Esophagus squamous epithelium (tissue), 5 donors: ENCODE measurements around the gene FMNL3. TPM values are rescaled to one million over a fixed set of nuclear protein-coding genes. Genes with fewer than 3 reads are reported as not detected.

Source experiments
- DNase-seq: peaks from one replicate; lab custom pipeline; 2025; lab: John Stamatoyannopoulos, UW
- H3K27ac ChIP-seq, 4 donors: fragments of 200-600 bp; sonication (generic); one replicate each; pipeline ENCODE4 v1.5.1; 2016 to 2019; ENCODE audit warnings: mild to moderate bottlenecking in 1 of 4
- H3K27me3 ChIP-seq, 4 donors: fragments of 200-600 bp; sonication (generic); 1 replicate in 3 of 4; 2 replicates in 1 of 4; pipeline versions ENCODE4 v1.5.1 to v1.6.0; 2017 to 2021; ENCODE audit warnings: antibody characterized with exemption in 1 of 4
- H3K36me3 ChIP-seq, 3 donors: fragments of 200-600 bp; sonication (generic); one replicate each; pipeline ENCODE4 v1.5.1; 2016 to 2019
- H3K4me1 ChIP-seq, 3 donors: fragments of 200-600 bp; sonication (generic); one replicate each; pipeline ENCODE4 v1.5.1; 2017 to 2019
- H3K4me3 ChIP-seq, 4 donors: fragments of 200-600 bp; sonication (generic); 1 replicate in 3 of 4; 2 replicates in 1 of 4; pipeline ENCODE4 v1.5.1; 2016 to 2019; ENCODE audit warnings: mild to moderate bottlenecking in 2 of 4, moderate library complexity in 1 of 4
- H3K9me3 ChIP-seq, 3 donors: fragments of 200-600 bp; sonication (generic); one replicate each; pipeline ENCODE4 v1.5.1; 2016 to 2019
- POLR2A ChIP-seq, 4 donors: fragments of 450-650 bp; IDR thresholded peaks; one replicate each; pipeline ENCODE4 v1.6.1; 2017; ENCODE audit warnings: antibody characterized with exemption in 4 of 4, mild to moderate bottlenecking in 4 of 4, moderate library complexity in 3 of 4
- WGBS, 2 donors: methylation state at CpG; one replicate each; pipeline ENCODE4 v1.1.5; 2018; 5-methylcytosine and 5-hydroxymethylcytosine counted together
- intact Hi-C: fragments of 100-400 bp; cut with DNase I; formaldehyde crosslinking; loops from one replicate; pipeline ENCODE4 v1.15.0; 2022
- total RNA-seq, 4 donors: library from RNA; depleted of rRNA; stranded (reverse); fragments of >200 nt; gene quantifications; one replicate each; pipeline ENCODE4 v1.1.0, GENCODE V29; 2016
- TF ChIP-seq, protein P1 (sequence below), 6 experiments: fragments of 450-650 bp in 4 of 6; fragments of 200-600 bp in 2 of 6; sonication (generic) in 2 of 6; IDR thresholded peaks; one replicate each; pipeline ENCODE4 v1.5.1; 2016 to 2019; ENCODE audit warnings: antibody characterized with exemption in 6 of 6, mild to moderate bottlenecking in 4 of 6, moderate library complexity in 4 of 6
- donor health status: DM: yes; HTN: yes; CAD: no.

The FMNL3 gene
- total RNA-seq, 4 donors from 2014 or later: 5.2 to 7.6 (median 5.8) TPM

DNA sequence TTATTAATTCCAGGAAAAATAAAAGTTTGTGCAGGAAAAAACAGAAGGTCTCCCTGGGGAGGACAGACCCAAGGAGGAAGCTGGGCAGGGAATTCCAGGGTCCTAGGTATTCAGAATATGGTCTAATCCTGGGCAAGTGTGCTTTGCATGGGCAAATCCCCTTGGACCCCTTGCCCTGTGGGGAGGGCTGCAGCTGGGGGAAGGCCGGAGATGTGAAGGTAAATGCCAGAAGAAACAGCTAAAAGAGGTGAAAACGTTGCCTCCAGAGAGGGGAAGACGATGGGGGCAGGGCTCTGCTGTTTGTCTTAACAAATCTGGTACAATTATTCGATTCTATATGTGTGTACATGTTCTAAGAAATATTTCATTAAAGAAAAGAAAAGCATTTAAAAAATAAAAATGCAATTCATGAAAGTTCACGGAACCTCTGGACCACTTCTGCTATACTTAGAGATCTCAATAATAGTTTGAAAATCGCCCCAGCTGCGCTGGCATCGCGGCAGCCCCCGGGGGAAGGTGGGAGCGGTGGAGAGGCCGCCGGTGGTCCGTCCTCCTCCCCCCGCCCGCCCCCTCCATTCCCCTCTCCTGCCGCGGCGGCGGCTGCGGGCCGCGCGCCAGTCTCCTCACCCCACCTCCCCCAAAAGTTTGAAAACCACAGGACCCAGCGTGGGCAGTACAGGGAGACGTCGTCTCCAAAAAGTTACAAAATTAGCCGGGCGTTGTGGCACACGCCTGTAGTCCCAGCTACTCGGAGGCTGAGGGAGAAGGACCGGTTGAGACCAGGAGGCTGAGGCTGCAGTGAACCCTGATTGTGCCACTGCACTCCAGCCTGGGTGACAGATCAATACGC is 85.3 kb downstream of the FMNL3 start:
- no peaks in the 10 kb centered on the region for H3K9me3 ChIP-seq
- DNase-seq: no peak
- no peaks in the 10 kb centered on the region for H3K27me3 ChIP-seq
- TF ChIP-seq, protein P1, sequence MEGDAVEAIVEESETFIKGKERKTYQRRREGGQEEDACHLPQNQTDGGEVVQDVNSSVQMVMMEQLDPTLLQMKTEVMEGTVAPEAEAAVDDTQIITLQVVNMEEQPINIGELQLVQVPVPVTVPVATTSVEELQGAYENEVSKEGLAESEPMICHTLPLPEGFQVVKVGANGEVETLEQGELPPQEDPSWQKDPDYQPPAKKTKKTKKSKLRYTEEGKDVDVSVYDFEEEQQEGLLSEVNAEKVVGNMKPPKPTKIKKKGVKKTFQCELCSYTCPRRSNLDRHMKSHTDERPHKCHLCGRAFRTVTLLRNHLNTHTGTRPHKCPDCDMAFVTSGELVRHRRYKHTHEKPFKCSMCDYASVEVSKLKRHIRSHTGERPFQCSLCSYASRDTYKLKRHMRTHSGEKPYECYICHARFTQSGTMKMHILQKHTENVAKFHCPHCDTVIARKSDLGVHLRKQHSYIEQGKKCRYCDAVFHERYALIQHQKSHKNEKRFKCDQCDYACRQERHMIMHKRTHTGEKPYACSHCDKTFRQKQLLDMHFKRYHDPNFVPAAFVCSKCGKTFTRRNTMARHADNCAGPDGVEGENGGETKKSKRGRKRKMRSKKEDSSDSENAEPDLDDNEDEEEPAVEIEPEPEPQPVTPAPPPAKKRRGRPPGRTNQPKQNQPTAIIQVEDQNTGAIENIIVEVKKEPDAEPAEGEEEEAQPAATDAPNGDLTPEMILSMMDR (IDR thresholded peaks at IDR 0.05): no peak
- no peak for TF ChIP-seq POLR2A (IDR thresholded peaks at IDR 0.05)
- H3K4me1 ChIP-seq: peaks cover 11 to 50% (median 20%) of the 10 kb centered on the region in 3 donors
- WGBS, 2 donors: 4 to 5% methylated on average over 17 to 33 of the region's 33 CpGs
- intact Hi-C loops: no loop called here
- no peaks in the 10 kb centered on the region for H3K36me3 ChIP-seq
- peak overlapping the region; percentile 47 to 72 (median 60) for H3K4me3 ChIP-seq
- peak overlapping the region; percentile 70 to 92 (median 88) for H3K27ac ChIP-seq

DNA sequence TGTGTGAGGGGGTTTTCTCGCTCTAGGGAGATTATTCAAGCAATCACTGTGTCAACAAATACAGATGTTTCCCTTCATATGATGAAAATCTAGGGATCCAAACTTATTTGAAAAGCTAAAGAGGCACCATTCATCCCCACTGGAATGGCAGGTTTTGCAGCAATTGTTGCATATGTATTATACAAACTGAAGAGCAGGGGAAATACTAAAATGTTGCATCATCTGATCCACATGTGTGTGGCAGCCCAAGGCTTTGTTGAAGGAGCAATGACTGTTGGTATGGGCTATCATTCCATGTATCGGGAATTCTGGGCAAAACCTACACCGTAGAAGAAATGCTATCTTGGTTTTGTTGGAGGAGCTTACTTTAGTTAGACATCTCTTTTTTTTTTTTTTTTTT is 87.9 kb downstream of the FMNL3 start:
- Histone ChIP-seq H3K27ac (no peak overlapping the region), H3K4me3 (no peak overlapping the region), H3K9me3 (no peaks in the 10 kb centered on the region), H3K36me3 (no peaks in the 10 kb centered on the region), H3K4me1 (peaks cover 11 to 43% (median 19%) of the 10 kb centered on the region in 3 donors), H3K27me3 (no peaks in the 10 kb centered on the region)
- DNase-seq: no peak
- TF ChIP-seq POLR2A (IDR thresholded peaks at IDR 0.05): no peak
- TF ChIP-seq, protein P1 (IDR thresholded peaks at IDR 0.05): no peak
- 47 to 64% methylated on average over 3 of the region's 3 CpGs for WGBS, 2 donors
- intact Hi-C loops: no loop called here

- H3K27me3 ChIP-seq: no peaks in the 10 kb centered on the region
- 86 to 91% methylated on average over 1 of the region's 1 CpG for WGBS, 2 donors
- intact Hi-C loops: no loop called here
Measured at GRCh38 chr12:49618576-49618975, 88.6 kb downstream of the FMNL3 start.

DNA sequence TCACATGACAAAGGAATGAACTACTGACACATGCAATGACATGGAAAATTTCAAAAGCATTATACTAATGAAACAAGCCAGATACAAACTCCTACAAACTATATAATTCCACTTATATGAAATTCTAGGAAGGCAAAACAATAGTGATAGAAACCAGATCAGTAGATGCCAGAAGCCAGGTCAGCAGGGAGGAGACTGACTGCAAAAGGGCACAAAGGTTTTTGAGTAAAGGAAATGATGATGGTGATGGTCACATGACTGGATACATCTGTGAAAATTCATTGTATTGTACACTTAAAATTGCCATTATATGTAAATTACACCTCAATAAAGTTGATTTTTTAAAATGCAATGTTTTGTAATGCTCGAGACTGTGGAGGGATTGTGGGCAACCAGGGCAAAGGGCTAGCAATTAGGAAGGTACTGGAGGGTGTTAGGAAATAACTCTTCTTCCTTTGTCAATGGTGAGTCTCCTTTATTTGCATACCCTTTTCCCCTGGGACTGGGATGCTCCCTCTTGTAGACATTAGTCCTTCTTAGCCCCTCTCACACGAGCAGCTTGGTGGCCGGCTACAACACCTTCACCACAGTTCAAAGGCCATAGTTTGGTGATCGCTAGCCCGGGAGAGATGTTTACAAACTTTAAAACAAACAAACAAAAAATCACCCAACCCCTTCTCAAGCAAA is 90.5 kb downstream of the FMNL3 start:
- no peak for DNase-seq
- WGBS, 2 donors: 68 to 74% methylated on average over 5 of the region's 5 CpGs
- no peak for TF ChIP-seq POLR2A (IDR thresholded peaks at IDR 0.05)
- TF ChIP-seq, protein P1 (IDR thresholded peaks at IDR 0.05): no peak
- intact Hi-C loops: no loop called here
- Histone ChIP-seq H3K27ac (no peak overlapping the region), H3K36me3 (no peaks in the 10 kb centered on the region), H3K27me3 (no peaks in the 10 kb centered on the region), H3K9me3 (no peaks in the 10 kb centered on the region), H3K4me3 (no peak overlapping the region), H3K4me1 (peaks cover 0 to 22% (median 4%) of the 10 kb centered on the region in 3 donors)

More at GRCh38 chr12:49618576-49618975, 88.6 kb downstream of the FMNL3 start:
- H3K9me3 ChIP-seq: no peaks in the 10 kb centered on the region
- no peak overlapping the region for H3K4me3 ChIP-seq
- no peak for DNase-seq
- TF ChIP-seq POLR2A (IDR thresholded peaks at IDR 0.05): no peak
- TF ChIP-seq, protein P1 (IDR thresholded peaks at IDR 0.05): no peak
- H3K27ac ChIP-seq: no peak overlapping the region
- peaks cover 11 to 36% (median 14%) of the 10 kb centered on the region in 3 donors for H3K4me1 ChIP-seq
- H3K36me3 ChIP-seq: no peaks in the 10 kb centered on the region

DNA sequence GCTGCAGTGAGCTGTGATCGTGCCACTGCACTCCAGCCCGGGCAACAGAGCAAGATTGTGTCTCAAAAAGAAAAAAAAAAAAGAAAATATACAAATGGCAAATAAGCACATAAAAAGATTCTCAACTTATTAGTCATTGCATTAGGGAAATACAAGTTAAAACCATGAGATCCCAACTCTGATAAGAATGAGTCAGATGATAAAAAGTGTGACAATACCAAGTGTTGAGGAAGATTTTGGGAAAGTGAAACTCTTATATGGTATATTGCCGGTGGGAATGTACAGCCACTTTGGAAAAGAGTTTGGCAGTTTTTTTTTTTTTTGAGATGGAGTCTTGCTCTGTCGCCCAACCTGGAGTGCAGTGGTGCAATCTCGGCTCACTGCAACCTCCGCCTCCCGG is 91.5 kb downstream of the FMNL3 start:
- H3K27me3 ChIP-seq: no peaks in the 10 kb centered on the region
- WGBS, 2 donors: 89 to 98% methylated on average over 6 to 7 of the region's 7 CpGs
- H3K4me3 ChIP-seq: no peak overlapping the region
- no peak for DNase-seq
- no peaks in the 10 kb centered on the region for H3K36me3 ChIP-seq
- H3K9me3 ChIP-seq: peaks cover 0 to 4% (median 0%) of the 10 kb centered on the region in 3 donors
- peaks cover 0 to 13% (median 0%) of the 10 kb centered on the region in 3 donors for H3K4me1 ChIP-seq
- intact Hi-C loops: no loop called here
- TF ChIP-seq, protein P1 (IDR thresholded peaks at IDR 0.05): no peak
- TF ChIP-seq POLR2A (IDR thresholded peaks at IDR 0.05): no peak
- H3K27ac ChIP-seq: no peak overlapping the region
